Prostate gland (tissue), 2 donors: ENCODE measurements around the gene TMEM174.

Experiments used
- POLR2A ChIP-seq: fragments of 450-650 bp; IDR thresholded peaks from one replicate; pipeline ENCODE4 v1.6.1; 2016; ENCODE audit warnings: antibody characterized with exemption, mild to moderate bottlenecking
- TF ChIP-seq, protein P1 (sequence below), 4 experiments: fragments of 200-600 bp in 2 of 4; fragments of 450-650 bp in 2 of 4; sonication (generic) in 2 of 4; IDR thresholded peaks; 1 replicate in 3 of 4; 2 replicates in 1 of 4; pipeline ENCODE4 v1.5.1; 2016 to 2019; ENCODE audit warnings: antibody characterized with exemption in 4 of 4, mild to moderate bottlenecking in 2 of 4, moderate library complexity in 2 of 4

DNA sequence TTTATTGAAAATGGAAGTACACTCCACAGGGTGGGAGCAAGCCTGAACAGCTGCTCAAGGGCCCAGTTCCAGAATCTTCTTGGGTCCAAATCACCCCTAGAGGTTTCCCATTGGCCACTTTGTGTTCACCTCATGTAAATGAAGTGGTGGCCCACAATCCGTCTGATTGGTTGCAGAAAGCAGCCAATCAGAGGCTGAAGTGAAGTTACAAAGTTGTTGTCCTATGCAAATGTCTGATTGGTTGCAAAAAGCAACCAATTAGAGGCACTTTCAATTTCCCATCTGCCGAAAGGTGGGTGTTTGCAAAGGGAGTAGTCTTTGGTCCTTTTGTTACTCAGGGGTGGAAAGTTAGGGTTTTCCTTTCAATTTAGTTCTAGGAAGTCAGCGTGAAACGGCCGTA lies 43.9 kb upstream of the TMEM174 start:
- TF ChIP-seq, protein P1, sequence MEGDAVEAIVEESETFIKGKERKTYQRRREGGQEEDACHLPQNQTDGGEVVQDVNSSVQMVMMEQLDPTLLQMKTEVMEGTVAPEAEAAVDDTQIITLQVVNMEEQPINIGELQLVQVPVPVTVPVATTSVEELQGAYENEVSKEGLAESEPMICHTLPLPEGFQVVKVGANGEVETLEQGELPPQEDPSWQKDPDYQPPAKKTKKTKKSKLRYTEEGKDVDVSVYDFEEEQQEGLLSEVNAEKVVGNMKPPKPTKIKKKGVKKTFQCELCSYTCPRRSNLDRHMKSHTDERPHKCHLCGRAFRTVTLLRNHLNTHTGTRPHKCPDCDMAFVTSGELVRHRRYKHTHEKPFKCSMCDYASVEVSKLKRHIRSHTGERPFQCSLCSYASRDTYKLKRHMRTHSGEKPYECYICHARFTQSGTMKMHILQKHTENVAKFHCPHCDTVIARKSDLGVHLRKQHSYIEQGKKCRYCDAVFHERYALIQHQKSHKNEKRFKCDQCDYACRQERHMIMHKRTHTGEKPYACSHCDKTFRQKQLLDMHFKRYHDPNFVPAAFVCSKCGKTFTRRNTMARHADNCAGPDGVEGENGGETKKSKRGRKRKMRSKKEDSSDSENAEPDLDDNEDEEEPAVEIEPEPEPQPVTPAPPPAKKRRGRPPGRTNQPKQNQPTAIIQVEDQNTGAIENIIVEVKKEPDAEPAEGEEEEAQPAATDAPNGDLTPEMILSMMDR (IDR thresholded peaks at IDR 0.05): no peak
- TF ChIP-seq POLR2A: no peak
